Right cardiac atrium (tissue), 5 donors: ENCODE data around the gene RICTOR. TPM values are rescaled to one million over a fixed set of nuclear protein-coding genes. Genes with fewer than 3 reads are reported as not detected.
A peak's percentile ranks its signal among the peaks of the same experiment; 100 is the strongest.

Experiments
- ATAC-seq, 2 donors: fragments of 200-7000 bp; cut with Tn5 transposase; one replicate each; pipeline versions ENCODE4 v1.8.0 to v1.9.1; 2020; ENCODE audit warnings: moderate library complexity in 2 of 2, mild to moderate bottlenecking in 1 of 2
- DNase-seq, 3 donors: peaks; one replicate each; pipeline ENCODE4 v3.0.0-alpha.2; 2020
- H3K27ac ChIP-seq: one replicate; pipeline ENCODE4 v1.5.1; 2013; ENCODE audit warnings: mild to moderate bottlenecking, low read length, control low read depth, moderate library complexity
- H3K27me3 ChIP-seq: one replicate; pipeline ENCODE4 v1.6.1; 2013; ENCODE audit not compliant: control insufficient read depth, insufficient read depth
- H3K4me1 ChIP-seq: one replicate; pipeline ENCODE4 v1.6.1; 2013; ENCODE audit warnings: low read length; ENCODE audit not compliant: control insufficient read depth, insufficient read depth
- H3K4me3 ChIP-seq: one replicate; pipeline ENCODE4 v1.5.1; 2013; ENCODE audit warnings: low read length, control low read depth
- H3K9me3 ChIP-seq: one replicate; pipeline ENCODE4 v1.6.1; 2013; ENCODE audit warnings: low read length; ENCODE audit not compliant: control insufficient read depth
- WGBS: extraction: QIAGEN DNeasy Blood & Tissue Kit; methylation state at CpG from one replicate; pipeline ENCODE4 v1.1.7; 2013; 5-methylcytosine and 5-hydroxymethylcytosine counted together
- intact Hi-C, 4 donors: fragments of 100-400 bp; cut with DNase I; formaldehyde crosslinking; loops; one replicate each; pipeline versions ENCODE4 v1.11.0 to v1.14.0; 2022 to 2023
- long read RNA-seq, 4 donors: library from polyadenylated mRNA; unstranded; transcript quantifications; one replicate each; pipeline ENCODE4 v2.0.0, GENCODE V29; 2020 to 2021
- polyA plus RNA-seq: library from polyadenylated mRNA; stranded (reverse); fragments of 200-250 nt; gene quantifications from one replicate; pipeline ENCODE4 v1.2.3, GENCODE V29; 2013
- total RNA-seq, 4 donors: library from RNA; stranded (reverse); fragmentation: NEBNext Ultra II Directional; extraction: Animal tissue kit (Norgen Biotek cat#: 25700); gene quantifications; one replicate each; pipeline ENCODE4 v1.2.1, GENCODE V29; 2021
- donor health status: healthy with polysubstance abuse.
- donor health status: DM: no; HTN: yes; CAD: no.
- donor health status: DM: no; HTN: no; CAD: no.
- donor health status: DM: no; HTN: yes; CAD: no; lungs with severe emphysema.
- donor health status: DM: yes; HTN: yes; CAD: no.

The RICTOR gene
- total RNA-seq (10 to 100 TPM; 27.6 to 43.1 (median 30.7) TPM), polyA plus RNA-seq (6.6 TPM)
- long read RNA-seq, donor 1, full-length matches to known transcripts: 3 of 7 reads
- long read RNA-seq, donor 1, partial matches to known transcripts: 1 of 7 reads
- long read RNA-seq, donor 1, other reads (novel, unspliced or antisense): 3 of 7 reads
- long read RNA-seq, donor 2, full-length matches to known transcripts: 3 of 3 reads
- long read RNA-seq, donor 2, partial matches to known transcripts: 0 of 3 reads
- long read RNA-seq, donor 2, other reads (novel, unspliced or antisense): 0 of 3 reads
- long read RNA-seq, donor 3, full-length matches to known transcripts: 4 of 23 reads
- long read RNA-seq, donor 3, partial matches to known transcripts: 12 of 23 reads
- long read RNA-seq, donor 3, other reads (novel, unspliced or antisense): 7 of 23 reads
- long read RNA-seq, donor 4, full-length matches to known transcripts: 1 of 4 reads
- long read RNA-seq, donor 4, partial matches to known transcripts: 2 of 4 reads
- long read RNA-seq, donor 4, other reads (novel, unspliced or antisense): 1 of 4 reads

GRCh38 chr5:39074017-39074814 lies at the start of gene RICTOR:
RICTOR (minus strand) TSS chr5:39074399; CDS start chr5:39074377, 22 bp downstream.
- Histone ChIP-seq H3K9me3 (peaks cover 1% of the 10 kb centered on the region), H3K27me3 (no peaks in the 10 kb centered on the region), H3K27ac (peak within 1 kb of the TSS; percentile 92), H3K4me3 (peak within 1 kb of the TSS; percentile 81), H3K4me1 (no peaks in the 10 kb centered on the region)
- WGBS: under 1% methylated on average over 94 of the region's 94 CpGs
- intact Hi-C loops: loop anchor here in 2 of 4 donors (5.0 to 10.0 kb wide), 2 partner anchors 77 to 79 kb away; no protein-coding TSS in a partner anchor
- peak; percentile 92 to 97 (median 97) for DNase-seq
- ATAC-seq: peak; percentile 97 to 98

GRCh38 chr5:39121922-39122321 lies 47.7 kb upstream of the RICTOR start:
- intact Hi-C loops: no loop called here
- Histone ChIP-seq H3K9me3 (no peaks in the 10 kb centered on the region), H3K4me3 (no peak overlapping the region), H3K4me1 (no peaks in the 10 kb centered on the region), H3K27me3 (no peaks in the 10 kb centered on the region), H3K27ac (no peak overlapping the region)
- no peak for ATAC-seq
- no peak for DNase-seq
- WGBS: 63% methylated on average over 2 of the region's 2 CpGs

GRCh38 chr5:39121315-39121714 lies 47.1 kb upstream of the RICTOR start:
- no peak for ATAC-seq
- no peaks in the 10 kb centered on the region for H3K4me1 ChIP-seq
- intact Hi-C loops: no loop called here
- DNase-seq: no peak
- H3K9me3 ChIP-seq: no peaks in the 10 kb centered on the region
- no peaks in the 10 kb centered on the region for H3K27me3 ChIP-seq
- no peak overlapping the region for H3K4me3 ChIP-seq
- no peak overlapping the region for H3K27ac ChIP-seq
- 70% methylated on average over 1 of the region's 1 CpG for WGBS

GRCh38 chr5:39120052-39120420 lies 45.8 kb upstream of the RICTOR start:
- Histone ChIP-seq H3K4me3 (no peak overlapping the region), H3K27me3 (no peaks in the 10 kb centered on the region), H3K9me3 (no peaks in the 10 kb centered on the region), H3K27ac (no peak overlapping the region), H3K4me1 (no peaks in the 10 kb centered on the region)
- no peak for DNase-seq
- intact Hi-C loops: no loop called here
- no peak for ATAC-seq
- WGBS: 81% methylated on average over 1 of the region's 1 CpG

GRCh38 chr5:39119404-39120051 lies 45.3 kb upstream of the RICTOR start:
- WGBS: 59% methylated on average over 3 of the region's 3 CpGs
- no peaks in the 10 kb centered on the region for H3K27me3 ChIP-seq
- intact Hi-C loops: no loop called here
- no peaks in the 10 kb centered on the region for H3K9me3 ChIP-seq
- DNase-seq (no peak), ATAC-seq (no peak)
- H3K4me1 ChIP-seq: no peaks in the 10 kb centered on the region
- no peak overlapping the region for H3K4me3 ChIP-seq
- no peak overlapping the region for H3K27ac ChIP-seq

GRCh38 chr5:39118638-39119037 lies 44.4 kb upstream of the RICTOR start:
- no peak for ATAC-seq
- Histone ChIP-seq H3K4me1 (no peaks in the 10 kb centered on the region), H3K27ac (no peak overlapping the region), H3K27me3 (no peaks in the 10 kb centered on the region), H3K4me3 (no peak overlapping the region), H3K9me3 (no peaks in the 10 kb centered on the region)
- intact Hi-C loops: no loop called here
- no peak for DNase-seq
- WGBS: 70% methylated on average over 2 of the region's 2 CpGs

GRCh38 chr5:39117401-39117800 lies 43.2 kb upstream of the RICTOR start:
- Histone ChIP-seq H3K9me3 (no peaks in the 10 kb centered on the region), H3K4me1 (no peaks in the 10 kb centered on the region), H3K27me3 (no peaks in the 10 kb centered on the region), H3K27ac (no peak overlapping the region), H3K4me3 (no peak overlapping the region)
- intact Hi-C loops: no loop called here
- DNase-seq: no peak
- ATAC-seq: peak in 1 of 2 donors; percentile 77
- WGBS: 73% methylated on average over 2 of the region's 2 CpGs

- no peak overlapping the region for H3K4me3 ChIP-seq
- no peak for ATAC-seq
These were observed 42.4 kb upstream of the RICTOR start for GRCh38 chr5:39116344-39117170.

GRCh38 chr5:39115644-39116343 lies 41.6 kb upstream of the RICTOR start:
- Histone ChIP-seq H3K27me3 (no peaks in the 10 kb centered on the region), H3K4me3 (no peak overlapping the region), H3K9me3 (no peaks in the 10 kb centered on the region), H3K27ac (no peak overlapping the region), H3K4me1 (no peaks in the 10 kb centered on the region)
- DNase-seq: no peak
- intact Hi-C loops: no loop called here
- ATAC-seq: no peak
- 66% methylated on average over 5 of the region's 5 CpGs for WGBS

More at GRCh38 chr5:39116344-39117170, 42.4 kb upstream of the RICTOR start:
- 90% methylated on average over 3 of the region's 3 CpGs for WGBS
- no peak for DNase-seq
- no peak overlapping the region for H3K27ac ChIP-seq
- no peaks in the 10 kb centered on the region for H3K9me3 ChIP-seq
- intact Hi-C loops: no loop called here
- no peaks in the 10 kb centered on the region for H3K4me1 ChIP-seq
- H3K27me3 ChIP-seq: no peaks in the 10 kb centered on the region

GRCh38 chr5:39114155-39114554 lies 40.0 kb upstream of the RICTOR start:
- Histone ChIP-seq H3K4me1 (no peaks in the 10 kb centered on the region), H3K27ac (no peak overlapping the region), H3K27me3 (no peaks in the 10 kb centered on the region), H3K9me3 (no peaks in the 10 kb centered on the region), H3K4me3 (no peak overlapping the region)
- ATAC-seq (no peak), DNase-seq (no peak)
- intact Hi-C loops: no loop called here
- 89% methylated on average over 4 of the region's 4 CpGs for WGBS
